Smooth muscle cell of the umbilical artery (primary cell): ENCODE data around the gene WBP4. TPM values are rescaled to one million over a fixed set of nuclear protein-coding genes. Genes with fewer than 3 reads are reported as not detected.

Source experiments
- total RNA-seq: library from RNA; depleted of rRNA; stranded (reverse); fragments of >200 nt; gene quantifications from 2 replicates; pipeline ENCODE4 v1.2.3, GENCODE V29; 2014

Gene WBP4
- total RNA-seq, result 8.6 and 11.8 TPM in 2 replicates

GRCh38 chr13:41061075-41061913 lies at the start of gene WBP4:
Gene WBP4, plus strand, starts transcription at chr13:41061509. Its CDS starts 165 bp downstream, at chr13:41061674.

DNA sequence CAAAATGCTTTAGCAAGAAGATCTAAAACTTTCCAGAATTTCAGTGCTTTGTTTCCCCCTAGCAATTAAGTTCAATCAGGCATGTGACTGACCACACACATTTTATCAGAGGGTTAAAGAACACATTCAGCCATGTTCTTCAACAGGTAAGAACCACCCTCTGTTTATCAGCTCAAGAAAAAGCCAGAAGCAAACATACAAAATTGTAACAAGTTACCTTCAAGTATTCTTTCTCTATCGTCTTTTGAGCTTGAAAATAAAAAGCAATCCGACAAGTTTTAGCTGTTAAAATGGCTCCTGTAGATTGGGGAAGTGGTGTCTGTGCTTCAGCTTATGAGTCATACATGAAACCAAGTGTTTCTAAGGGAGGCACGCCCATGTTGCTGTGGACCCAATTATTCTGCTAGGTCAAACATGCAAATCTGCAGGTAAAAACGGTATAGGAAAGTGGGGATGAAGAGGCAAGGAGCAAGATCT lies 42.3 kb upstream of the WBP4 start, which contains the start of gene ELF1:
Gene ELF1, minus strand, starts transcription at position 306 of the 477 bp plus-strand sequence. CDS start 37,262 bp downstream, outside the sequence.

DNA sequence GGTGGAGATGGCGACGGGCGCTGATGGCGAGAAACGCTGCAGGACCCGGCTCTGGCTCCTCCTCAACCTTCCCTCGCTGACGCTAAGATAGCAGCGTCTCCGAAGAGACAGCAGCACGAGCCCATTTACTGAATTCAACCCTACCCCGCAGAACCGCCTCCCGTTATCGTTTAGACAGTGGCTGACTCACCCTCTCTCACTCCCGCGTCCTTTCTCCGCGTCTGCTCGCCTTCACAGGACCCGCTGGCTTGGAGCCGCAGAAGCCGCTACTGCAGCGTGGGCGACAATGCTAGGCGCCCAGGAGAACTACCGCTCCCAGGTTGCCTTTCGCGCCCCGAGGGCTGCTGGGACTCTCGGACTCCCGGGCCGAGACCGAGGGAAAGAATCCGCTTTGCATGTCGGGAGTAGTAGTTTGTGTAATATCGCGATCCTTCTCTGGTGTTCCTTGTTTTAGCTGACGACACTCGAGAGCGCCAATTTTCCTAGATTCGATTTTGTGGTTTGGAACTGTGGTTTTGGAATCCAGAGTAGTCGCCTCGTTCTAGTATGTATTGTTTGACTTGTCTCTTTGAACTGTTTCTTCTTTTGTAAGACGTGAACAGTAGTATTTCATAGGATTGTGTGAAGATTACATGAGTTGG lies 71.3 kb downstream of the WBP4 start, which contains the start of gene KBTBD6:
Gene KBTBD6, minus strand, starts transcription at position 291 of the 641 bp plus-strand sequence. CDS start 291 bp downstream, outside the sequence.

Other genes with a start within 250 kb of the WBP4 start
- gene ELF1, start 42.2 kb upstream of the WBP4 start, total RNA-seq, result 38.7 and 41.6 TPM in 2 replicates
- gene KBTBD6, start 71.3 kb downstream of the WBP4 start, total RNA-seq, result 8.7 and 8.9 TPM in 2 replicates
- gene KBTBD7, start 133.1 kb downstream of the WBP4 start, total RNA-seq, result 3.9 and 7.1 TPM in 2 replicates
- 10.8 and 13.4 TPM in 2 replicates for gene MTRF1, start 202.1 kb downstream of the WBP4 start, total RNA-seq
- 8.3 and 10.8 TPM in 2 replicates for gene NAA16, start 249.8 kb downstream of the WBP4 start, total RNA-seq